C4-2B (cell line): ENCODE results near the gene HNRNPF.

Source experiments
- CTCF ChIP-seq: fragments of 450-650 bp; conservative IDR thresholded peaks from 2 replicates; pipeline ENCODE4 v1.5.1; 2017; ENCODE audit warnings: mild to moderate bottlenecking
- ZFX ChIP-seq: fragments of 450-650 bp; IDR thresholded peaks from 2 replicates; pipeline ENCODE4 v1.6.1; 2017

- no peak for TF ChIP-seq CTCF
- no peak for TF ChIP-seq ZFX
Observed at GRCh38 chr10:43401627-43402026, 7.4 kb downstream of the HNRNPF start.
